Measurements from ENCODE around the gene TTC21B. TPM values are rescaled to one million over a fixed set of nuclear protein-coding genes. Genes with fewer than 3 reads are reported as not detected.
"Not testable (repeated sequence)": the region's sequence is repeated elsewhere in the genome, so short reads cannot be mapped to it uniquely, and the experiment has no call there.

The TTC21B gene
- total and polyA plus RNA-seq, 2 donors from 2014 or later: 8.4 to 15.2 TPM

DNA sequence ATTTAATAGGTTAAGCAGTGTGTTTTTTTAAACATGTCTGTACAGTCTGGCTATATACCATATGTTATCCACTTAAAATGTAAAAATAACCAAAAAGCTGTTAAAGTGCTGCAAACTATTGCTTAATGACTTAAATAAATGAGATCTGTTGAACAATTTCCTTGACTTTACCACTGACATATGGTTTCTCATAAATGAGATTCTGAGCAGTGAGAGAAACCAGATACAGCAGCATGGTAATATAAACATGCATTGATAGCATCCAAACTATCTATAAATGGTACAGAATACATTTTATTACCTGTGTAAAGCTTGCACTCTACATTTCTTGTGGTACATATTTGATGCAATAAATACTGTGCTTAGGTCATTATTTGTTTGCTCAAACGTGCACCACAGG is 36.3 kb upstream of the TTC21B start:
- Histone ChIP-seq H3K9me3 (ENCODE audit: control insufficient read depth in 2 of 3, insufficient read depth in 1 of 3, low read length in 3 of 3) (peaks cover 0 to 3% (median 0%) of the 10 kb centered on the region in 3 donors), H3K36me3 (ENCODE audit: control insufficient read depth in 2 of 3, insufficient read depth in 3 of 3, low read length in 3 of 3) (no peaks in the 10 kb centered on the region), H3K9ac (ENCODE audit: low read length in 3 of 3) (no peak overlapping the region), H3K4me3 (ENCODE audit: low read length in 3 of 3) (no peak overlapping the region), H3K4me1 (ENCODE audit: control insufficient read depth in 2 of 3, insufficient read depth in 2 of 3, low read depth in 1 of 3, low read length in 3 of 3) (no peaks in the 10 kb centered on the region), H3K27me3 (ENCODE audit: control insufficient read depth, insufficient read depth, low read length) (no peaks in the 10 kb centered on the region), H3K27ac (ENCODE audit: low read depth in 2 of 2, low read length in 2 of 2) (no peak overlapping the region)
- no peak for FAIRE-seq
- intact Hi-C loops (cut with DNase I): no loop called here
- TF ChIP-seq, protein P1, sequence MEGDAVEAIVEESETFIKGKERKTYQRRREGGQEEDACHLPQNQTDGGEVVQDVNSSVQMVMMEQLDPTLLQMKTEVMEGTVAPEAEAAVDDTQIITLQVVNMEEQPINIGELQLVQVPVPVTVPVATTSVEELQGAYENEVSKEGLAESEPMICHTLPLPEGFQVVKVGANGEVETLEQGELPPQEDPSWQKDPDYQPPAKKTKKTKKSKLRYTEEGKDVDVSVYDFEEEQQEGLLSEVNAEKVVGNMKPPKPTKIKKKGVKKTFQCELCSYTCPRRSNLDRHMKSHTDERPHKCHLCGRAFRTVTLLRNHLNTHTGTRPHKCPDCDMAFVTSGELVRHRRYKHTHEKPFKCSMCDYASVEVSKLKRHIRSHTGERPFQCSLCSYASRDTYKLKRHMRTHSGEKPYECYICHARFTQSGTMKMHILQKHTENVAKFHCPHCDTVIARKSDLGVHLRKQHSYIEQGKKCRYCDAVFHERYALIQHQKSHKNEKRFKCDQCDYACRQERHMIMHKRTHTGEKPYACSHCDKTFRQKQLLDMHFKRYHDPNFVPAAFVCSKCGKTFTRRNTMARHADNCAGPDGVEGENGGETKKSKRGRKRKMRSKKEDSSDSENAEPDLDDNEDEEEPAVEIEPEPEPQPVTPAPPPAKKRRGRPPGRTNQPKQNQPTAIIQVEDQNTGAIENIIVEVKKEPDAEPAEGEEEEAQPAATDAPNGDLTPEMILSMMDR (IDR thresholded peaks at IDR 0.05; ENCODE audit: borderline replicate concordance, extremely low read depth, insufficient read depth): no peak
- no peak for DNase-seq

DNA sequence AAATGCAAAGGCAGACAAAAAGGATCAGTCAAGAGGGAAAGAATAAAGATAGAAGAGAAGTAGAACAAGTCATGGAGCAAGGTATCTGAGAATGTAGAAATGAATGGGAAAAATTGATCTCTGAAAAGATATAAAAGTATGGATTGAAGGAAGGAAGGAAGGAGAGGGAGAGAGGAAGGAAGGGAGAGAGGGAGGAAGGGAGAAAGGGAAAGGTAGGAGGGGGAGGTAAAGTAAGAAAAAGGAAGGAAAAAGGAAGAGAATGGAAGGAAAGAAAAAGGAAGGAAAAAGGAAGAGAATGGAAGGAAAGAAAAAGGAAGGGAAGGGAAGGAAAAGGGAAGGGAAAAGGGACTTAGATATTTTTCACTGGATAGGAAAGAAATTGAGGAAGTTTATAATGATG is 31.5 kb upstream of the TTC21B start:
- FAIRE-seq (no peak), DNase-seq (no peak)
- no peaks in the 10 kb centered on the region for H3K36me3 ChIP-seq (ENCODE audit: control insufficient read depth in 2 of 3, insufficient read depth in 3 of 3, low read length in 3 of 3)
- no peak overlapping the region for H3K9ac ChIP-seq (ENCODE audit: low read length in 3 of 3)
- H3K9me3 ChIP-seq (ENCODE audit: control insufficient read depth in 2 of 3, insufficient read depth in 1 of 3, low read length in 3 of 3): peaks cover 0 to 3% (median 0%) of the 10 kb centered on the region in 3 donors
- no peak overlapping the region for H3K27ac ChIP-seq (ENCODE audit: low read depth in 2 of 2, low read length in 2 of 2)
- intact Hi-C loops (cut with DNase I): no loop called here
- no peaks in the 10 kb centered on the region for H3K4me1 ChIP-seq (ENCODE audit: control insufficient read depth in 2 of 3, insufficient read depth in 2 of 3, low read depth in 1 of 3, low read length in 3 of 3)
- TF ChIP-seq, protein P1 (IDR thresholded peaks at IDR 0.05; ENCODE audit: borderline replicate concordance, extremely low read depth, insufficient read depth): no peak
- no peaks in the 10 kb centered on the region for H3K27me3 ChIP-seq (ENCODE audit: control insufficient read depth, insufficient read depth, low read length)
- no peak overlapping the region for H3K4me3 ChIP-seq (ENCODE audit: low read length in 3 of 3)

DNA sequence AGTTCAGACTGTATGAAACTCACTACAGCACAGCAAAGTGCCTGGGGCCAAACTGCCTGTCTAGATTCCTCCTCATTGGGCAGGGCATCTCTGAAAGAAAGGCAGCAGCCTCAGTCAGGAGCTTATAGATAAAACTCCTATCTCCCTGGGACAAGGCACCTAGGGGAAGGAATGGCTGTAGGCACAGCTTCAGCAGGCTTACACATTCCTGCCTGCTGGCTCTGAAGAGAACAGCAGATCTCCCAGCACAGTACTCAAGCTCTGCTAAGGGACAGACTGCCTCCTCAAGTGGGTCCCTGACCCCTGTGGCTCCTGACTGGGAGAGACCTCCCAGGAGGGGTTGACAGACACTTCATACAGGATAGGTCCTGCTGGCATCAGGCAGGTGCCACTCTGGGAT is 18.6 kb upstream of the TTC21B start:
- H3K9ac ChIP-seq (ENCODE audit: low read length in 3 of 3); H3K36me3 ChIP-seq (ENCODE audit: control insufficient read depth in 2 of 3, insufficient read depth in 3 of 3, low read length in 3 of 3); H3K4me3 ChIP-seq (ENCODE audit: low read length in 3 of 3); H3K9me3 ChIP-seq (ENCODE audit: control insufficient read depth in 2 of 3, insufficient read depth in 1 of 3, low read length in 3 of 3); H3K27me3 ChIP-seq (ENCODE audit: control insufficient read depth, insufficient read depth, low read length); H3K27ac ChIP-seq (ENCODE audit: low read depth in 2 of 2, low read length in 2 of 2); H3K4me1 ChIP-seq (ENCODE audit: control insufficient read depth in 2 of 3, insufficient read depth in 2 of 3, low read depth in 1 of 3, low read length in 3 of 3); intact Hi-C loops (cut with DNase I); FAIRE-seq; DNase-seq: not testable (repeated sequence)

DNA sequence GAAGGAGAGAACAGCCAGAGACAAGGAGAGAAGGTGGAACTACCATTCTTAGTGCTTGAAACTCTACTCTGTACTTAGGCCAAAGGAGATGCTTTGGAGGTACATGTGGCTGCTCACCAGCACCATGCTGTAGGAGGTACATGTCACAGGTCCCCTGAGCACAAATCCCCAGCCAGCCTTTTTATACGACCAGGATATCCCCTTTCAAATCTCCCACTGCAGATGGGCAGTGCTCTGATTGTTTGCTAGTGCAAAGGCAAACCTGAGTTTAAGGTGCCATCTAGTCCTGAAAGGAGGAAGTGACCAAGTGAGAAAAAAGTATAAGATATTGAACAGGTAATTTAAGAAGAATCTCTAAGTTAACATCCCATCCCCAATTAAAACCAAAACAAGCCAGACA is 17.1 kb upstream of the TTC21B start:
- Histone ChIP-seq H3K4me3 (ENCODE audit: low read length in 3 of 3) (no peak overlapping the region), H3K9ac (ENCODE audit: low read length in 3 of 3) (no peak overlapping the region), H3K36me3 (ENCODE audit: control insufficient read depth in 2 of 3, insufficient read depth in 3 of 3, low read length in 3 of 3) (no peaks in the 10 kb centered on the region), H3K9me3 (ENCODE audit: control insufficient read depth in 2 of 3, insufficient read depth in 1 of 3, low read length in 3 of 3) (no peaks in the 10 kb centered on the region), H3K27me3 (ENCODE audit: control insufficient read depth, insufficient read depth, low read length) (no peaks in the 10 kb centered on the region), H3K27ac (ENCODE audit: low read depth in 2 of 2, low read length in 2 of 2) (no peak overlapping the region), H3K4me1 (ENCODE audit: control insufficient read depth in 2 of 3, insufficient read depth in 2 of 3, low read depth in 1 of 3, low read length in 3 of 3) (no peaks in the 10 kb centered on the region)
- intact Hi-C loops (cut with DNase I): no loop called here
- TF ChIP-seq, protein P1 (IDR thresholded peaks at IDR 0.05; ENCODE audit: borderline replicate concordance, extremely low read depth, insufficient read depth): peak; percentile 33
- peak in 2 of 5 donors; percentile 18 to 19 for DNase-seq
- no peak for FAIRE-seq

Data from kidney (tissue), 14 donors.